HuH-7.5 (cell line): ENCODE results near the gene GYG1.

Experiments
- DNase-seq: peaks from one replicate; pipeline ENCODE4 v3.0.0; 2011; ENCODE audit warnings: low spot score

The GYG1 gene

GRCh38 chr3:149018247-149018646 lies 26.9 kb downstream of the GYG1 start:
- DNase-seq = no peak

- no peak for DNase-seq
Measured at GRCh38 chr3:149019580-149019979, 28.2 kb downstream of the GYG1 start.

GRCh38 chr3:149020196-149020838 lies 29.0 kb downstream of the GYG1 start:
- no peak for DNase-seq

GRCh38 chr3:149020839-149021252 lies 29.5 kb downstream of the GYG1 start:
- no peak for DNase-seq

- DNase-seq = no peak
Measured at GRCh38 chr3:149021830-149022229, 30.5 kb downstream of the GYG1 start.

GRCh38 chr3:149023951-149024350 lies 32.6 kb downstream of the GYG1 start:
- no peak for DNase-seq

GRCh38 chr3:149026718-149027117 lies 35.4 kb downstream of the GYG1 start:
- DNase-seq = no peak

- no peak for DNase-seq
Measured at GRCh38 chr3:149031096-149031495, 39.8 kb downstream of the GYG1 start.

- no peak for DNase-seq
Measured at GRCh38 chr3:149037684-149038083, 46.3 kb downstream of the GYG1 start.

GRCh38 chr3:149038322-149038721 lies 47.0 kb downstream of the GYG1 start:
- DNase-seq = no peak

- no peak for DNase-seq
Measured at GRCh38 chr3:149042789-149043386, 51.5 kb downstream of the GYG1 start.

- DNase-seq = no peak
Measured at GRCh38 chr3:149044339-149045083, 53.2 kb downstream of the GYG1 start.

- no peak for DNase-seq
Measured at GRCh38 chr3:149055575-149055974, 64.2 kb downstream of the GYG1 start.

- DNase-seq = no peak
Measured at GRCh38 chr3:149058198-149058597, 66.9 kb downstream of the GYG1 start.

- DNase-seq = no peak
Measured at GRCh38 chr3:149058602-149059001, 67.3 kb downstream of the GYG1 start.

- DNase-seq = no peak
Measured at GRCh38 chr3:149061776-149062175, 70.4 kb downstream of the GYG1 start.

GRCh38 chr3:149067883-149068282 lies 76.5 kb downstream of the GYG1 start:
- no peak for DNase-seq
